Femur (tissue), 1 donor: ENCODE results near the gene PRR15.

ENCODE experiments used
- DNase-seq: peaks from one replicate; pipeline ENCODE4 v3.0.0-alpha.2; 2017

PRR15 gene

GRCh38 chr7:29611941-29612544 lies 48.4 kb downstream of the PRR15 start:
- DNase-seq, result no peak

- no peak for DNase-seq
These were observed 49.0 kb downstream of the PRR15 start for GRCh38 chr7:29612596-29612995.

GRCh38 chr7:29613100-29613499 lies 49.5 kb downstream of the PRR15 start:
- DNase-seq, result no peak

- no peak for DNase-seq
These were observed 50.6 kb downstream of the PRR15 start for GRCh38 chr7:29614229-29614628.
